ENCODE results near the gene INTS7. TPM values are rescaled to one million over a fixed set of nuclear protein-coding genes. Genes with fewer than 3 reads are reported as not detected.
"Not testable (repeated sequence)": the region's sequence is repeated elsewhere in the genome, so short reads cannot be mapped to it uniquely, and the experiment has no call there.

INTS7 gene
- total RNA-seq, 6 experiments from 2014 or later, result 9.6 to 14.5 (median 13.3) TPM

- Mint-ChIP-seq H3K9me3 (no peaks in the 10 kb centered on the region), H3K27ac (peak overlapping the region; percentile 72), H3K4me3 (peak overlapping the region; percentile 98; the same call in 1 of the 2 replicates), H3K27me3 (ENCODE audit: insufficient read depth) (no peaks in the 10 kb centered on the region; the same call in 1 of the 2 replicates), H3K36me3 (ENCODE audit: low read depth) (no peaks in the 10 kb centered on the region), H3K4me1 (ENCODE audit: low read depth) (peaks cover 76% of the 10 kb centered on the region)
- no peak for DNase-seq
- no peak for TF ChIP-seq CTCF (IDR thresholded peaks at IDR 0.05)
Measured at GRCh38 chr1:212037900-212038299, 2.5 kb upstream of the INTS7 start.

GRCh38 chr1:212035835-212036605, 663 bp upstream of the INTS7 start:
- no peak for DNase-seq
- Mint-ChIP-seq H3K27me3 (ENCODE audit: insufficient read depth) (no peaks in the 10 kb centered on the region; the same call in 1 of the 2 replicates), H3K4me3 (peak overlapping the region; percentile 98), H3K4me1 (ENCODE audit: low read depth) (peaks cover 79% of the 10 kb centered on the region), H3K36me3 (ENCODE audit: low read depth) (no peaks in the 10 kb centered on the region), H3K9me3 (no peaks in the 10 kb centered on the region), H3K27ac (peak overlapping the region; percentile 93)
- TF ChIP-seq CTCF (IDR thresholded peaks at IDR 0.05), result no peak

- Mint-ChIP-seq H3K9me3 (no peaks in the 10 kb centered on the region), H3K4me3 (peak overlapping the region; percentile 98), H3K27me3 (ENCODE audit: insufficient read depth) (no peaks in the 10 kb centered on the region; the same call in 1 of the 2 replicates), H3K36me3 (ENCODE audit: low read depth) (no peaks in the 10 kb centered on the region), H3K27ac (peak overlapping the region; percentile 93), H3K4me1 (ENCODE audit: low read depth) (peaks cover 82% of the 10 kb centered on the region)
- no peak for TF ChIP-seq CTCF (IDR thresholded peaks at IDR 0.05)
- no peak for DNase-seq
Measured at GRCh38 chr1:212034516-212035122, 738 bp downstream of the INTS7 start.

GRCh38 chr1:212030936-212031528, 4.3 kb downstream of the INTS7 start:
- TF ChIP-seq CTCF (IDR thresholded peaks at IDR 0.05), result no peak
- Mint-ChIP-seq H3K36me3 (ENCODE audit: low read depth) (no peaks in the 10 kb centered on the region), H3K4me3 (peak overlapping the region; percentile 52), H3K27ac (peak overlapping the region; percentile 88), H3K27me3 (ENCODE audit: insufficient read depth) (no peaks in the 10 kb centered on the region; the same call in 1 of the 2 replicates), H3K4me1 (ENCODE audit: low read depth) (peaks cover 65% of the 10 kb centered on the region), H3K9me3 (no peaks in the 10 kb centered on the region)
- peak; percentile 83 for DNase-seq

- H3K9me3 Mint-ChIP-seq; DNase-seq; H3K27me3 Mint-ChIP-seq (ENCODE audit: insufficient read depth); H3K27ac Mint-ChIP-seq; H3K4me3 Mint-ChIP-seq: not testable (repeated sequence)
- Mint-ChIP-seq H3K4me1 (ENCODE audit: low read depth) (peaks cover 48% of the 10 kb centered on the region), H3K36me3 (ENCODE audit: low read depth) (peaks cover 18% of the 10 kb centered on the region)
Measured at GRCh38 chr1:212027727-212028126, 7.6 kb downstream of the INTS7 start.
